GM23338 (cell line): ENCODE data around the gene HOXA5.

Experiments used
- CTCF ChIP-seq, 2 experiments: fragments of 200-600 bp in 1 of 2; sonication (generic) in 1 of 2; conservative IDR thresholded peaks; 2 replicates each; pipeline versions ENCODE4 v1.5.1 to v1.6.1; 2016 to 2017; ENCODE audit warnings: antibody characterized with exemption in 2 of 2, low read depth in 2 of 2, mild to moderate bottlenecking in 2 of 2, moderate library complexity in 1 of 2
- REST ChIP-seq: IDR thresholded peaks from one replicate; pipeline ENCODE4 v1.6.1; 2018; ENCODE audit warnings: antibody characterized with exemption; ENCODE audit not compliant: unreplicated experiment

GRCh38 chr7:27182285-27182841 lies 38.9 kb upstream of the HOXA5 start:
- TF ChIP-seq REST (no peak), CTCF (conservative IDR thresholded peaks at IDR 0.05; ENCODE audit: low read depth in 2 of 2) (no peak)
